NCI-H187 (cell line): ENCODE measurements around the gene ERCC4.

Experiments
- DNase-seq, 2 experiments: peaks; one replicate each; lab custom pipeline; 2025; lab: John Stamatoyannopoulos, UW

Gene ERCC4

GRCh38 chr16:13994239-13995106 is 74.5 kb downstream of the ERCC4 start:
- no peak for DNase-seq

- DNase-seq = no peak
These were observed 75.2 kb downstream of the ERCC4 start for GRCh38 chr16:13995194-13995593.

GRCh38 chr16:13996778-13997288 is 76.9 kb downstream of the ERCC4 start:
- DNase-seq = no peak

- no peak for DNase-seq
These were observed 77.6 kb downstream of the ERCC4 start for GRCh38 chr16:13997526-13997925.

- peak in 1 of 2 experiments; percentile 1 for DNase-seq
These were observed 78.0 kb downstream of the ERCC4 start for GRCh38 chr16:13997933-13998332.

- no peak for DNase-seq
These were observed 79.3 kb downstream of the ERCC4 start for GRCh38 chr16:13999071-13999894.

- no peak for DNase-seq
These were observed 80.0 kb downstream of the ERCC4 start for GRCh38 chr16:13999895-14000425.

GRCh38 chr16:14001521-14001920 is 81.6 kb downstream of the ERCC4 start:
- no peak for DNase-seq
